GM12801 (cell line): ENCODE measurements around the gene H3-3A.

Experiments
- TF ChIP-seq, protein P1 (sequence below): IDR thresholded peaks from one replicate; pipeline ENCODE4 v1.5.1; 2011; ENCODE audit warnings: control low read depth; ENCODE audit not compliant: insufficient read length; ENCODE audit errors: extremely low read depth

The H3-3A gene

DNA sequence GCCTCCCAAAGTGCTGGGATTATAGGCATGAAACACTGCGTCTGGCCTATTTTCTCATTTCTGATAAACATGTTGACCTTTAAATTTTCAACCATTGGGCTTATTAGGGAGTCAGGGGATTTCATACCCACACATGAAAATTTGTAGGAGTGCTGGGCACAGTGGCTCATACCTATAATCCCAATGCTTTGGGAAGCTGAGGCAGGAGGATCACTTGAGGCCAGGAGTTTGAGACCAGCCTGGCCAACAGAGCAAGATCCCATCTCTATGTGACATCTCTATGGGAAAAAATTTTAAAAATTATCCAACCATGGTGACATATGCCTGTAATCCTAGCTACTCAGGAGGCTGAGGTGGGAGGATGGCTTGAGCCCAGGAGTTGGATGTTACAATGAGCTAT lies 10.5 kb upstream of the H3-3A start:
- TF ChIP-seq, protein P1, sequence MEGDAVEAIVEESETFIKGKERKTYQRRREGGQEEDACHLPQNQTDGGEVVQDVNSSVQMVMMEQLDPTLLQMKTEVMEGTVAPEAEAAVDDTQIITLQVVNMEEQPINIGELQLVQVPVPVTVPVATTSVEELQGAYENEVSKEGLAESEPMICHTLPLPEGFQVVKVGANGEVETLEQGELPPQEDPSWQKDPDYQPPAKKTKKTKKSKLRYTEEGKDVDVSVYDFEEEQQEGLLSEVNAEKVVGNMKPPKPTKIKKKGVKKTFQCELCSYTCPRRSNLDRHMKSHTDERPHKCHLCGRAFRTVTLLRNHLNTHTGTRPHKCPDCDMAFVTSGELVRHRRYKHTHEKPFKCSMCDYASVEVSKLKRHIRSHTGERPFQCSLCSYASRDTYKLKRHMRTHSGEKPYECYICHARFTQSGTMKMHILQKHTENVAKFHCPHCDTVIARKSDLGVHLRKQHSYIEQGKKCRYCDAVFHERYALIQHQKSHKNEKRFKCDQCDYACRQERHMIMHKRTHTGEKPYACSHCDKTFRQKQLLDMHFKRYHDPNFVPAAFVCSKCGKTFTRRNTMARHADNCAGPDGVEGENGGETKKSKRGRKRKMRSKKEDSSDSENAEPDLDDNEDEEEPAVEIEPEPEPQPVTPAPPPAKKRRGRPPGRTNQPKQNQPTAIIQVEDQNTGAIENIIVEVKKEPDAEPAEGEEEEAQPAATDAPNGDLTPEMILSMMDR, result no peak

DNA sequence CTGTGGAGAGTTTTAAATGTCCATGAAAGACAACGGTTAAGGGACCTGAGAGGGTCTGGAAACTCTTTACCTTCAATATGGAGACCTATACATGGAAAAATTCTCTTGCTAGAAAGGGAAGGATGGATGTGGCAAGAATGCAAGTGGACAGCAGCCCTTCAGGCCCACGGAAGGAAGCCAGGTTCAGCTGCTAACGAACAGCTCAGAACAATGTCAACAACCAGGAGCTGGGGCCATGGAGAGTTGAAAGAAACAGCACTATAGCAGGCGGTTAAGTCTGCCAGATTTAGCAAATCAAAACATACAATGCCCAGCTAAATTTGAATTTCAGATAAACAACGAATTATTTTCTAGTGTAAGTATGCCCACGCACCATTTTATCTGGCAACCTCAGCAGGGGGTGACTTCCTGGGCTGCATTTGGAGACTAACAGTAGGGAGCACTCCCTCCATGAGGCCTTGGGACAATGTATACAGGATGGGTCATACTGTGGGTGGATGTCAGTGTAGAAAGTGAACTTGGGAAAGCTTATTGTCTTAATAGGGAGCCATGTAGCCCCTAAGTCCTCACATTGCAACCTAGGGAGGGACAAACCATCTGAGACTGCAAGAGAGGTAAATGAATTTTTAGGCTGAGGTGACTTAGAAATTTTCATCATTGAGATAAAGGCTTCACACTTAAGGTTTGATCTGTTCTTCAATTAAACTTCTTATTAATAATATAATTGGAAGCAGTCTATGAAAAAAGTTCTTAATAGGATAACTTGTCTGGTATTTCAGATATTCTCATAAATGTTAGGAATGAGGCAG lies 7.8 kb upstream of the H3-3A start:
- TF ChIP-seq, protein P1, result no peak

GRCh38 chr1:226059709-226060108 lies 2.8 kb upstream of the H3-3A start:
- TF ChIP-seq, protein P1, result no peak

DNA sequence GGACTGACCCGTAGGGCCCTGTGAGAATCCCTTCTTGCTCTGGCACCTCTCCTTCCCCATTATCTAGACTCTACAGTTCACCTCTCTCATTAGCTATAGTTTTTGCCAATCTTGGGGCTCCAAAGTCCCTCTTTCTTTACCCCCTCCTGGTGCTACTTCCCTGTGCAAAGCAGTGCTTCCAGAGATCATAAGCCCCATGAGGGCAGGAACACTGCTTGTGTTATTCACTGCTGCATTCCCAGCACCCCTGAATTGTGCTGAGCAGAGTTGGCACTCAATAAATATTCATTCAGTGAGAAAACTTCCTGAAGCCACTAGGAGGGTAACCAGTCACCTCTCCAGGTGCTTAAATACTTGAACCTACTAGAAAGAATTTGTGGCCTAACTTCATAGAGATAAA lies 2.1 kb upstream of the H3-3A start:
- TF ChIP-seq, protein P1, result no peak

DNA sequence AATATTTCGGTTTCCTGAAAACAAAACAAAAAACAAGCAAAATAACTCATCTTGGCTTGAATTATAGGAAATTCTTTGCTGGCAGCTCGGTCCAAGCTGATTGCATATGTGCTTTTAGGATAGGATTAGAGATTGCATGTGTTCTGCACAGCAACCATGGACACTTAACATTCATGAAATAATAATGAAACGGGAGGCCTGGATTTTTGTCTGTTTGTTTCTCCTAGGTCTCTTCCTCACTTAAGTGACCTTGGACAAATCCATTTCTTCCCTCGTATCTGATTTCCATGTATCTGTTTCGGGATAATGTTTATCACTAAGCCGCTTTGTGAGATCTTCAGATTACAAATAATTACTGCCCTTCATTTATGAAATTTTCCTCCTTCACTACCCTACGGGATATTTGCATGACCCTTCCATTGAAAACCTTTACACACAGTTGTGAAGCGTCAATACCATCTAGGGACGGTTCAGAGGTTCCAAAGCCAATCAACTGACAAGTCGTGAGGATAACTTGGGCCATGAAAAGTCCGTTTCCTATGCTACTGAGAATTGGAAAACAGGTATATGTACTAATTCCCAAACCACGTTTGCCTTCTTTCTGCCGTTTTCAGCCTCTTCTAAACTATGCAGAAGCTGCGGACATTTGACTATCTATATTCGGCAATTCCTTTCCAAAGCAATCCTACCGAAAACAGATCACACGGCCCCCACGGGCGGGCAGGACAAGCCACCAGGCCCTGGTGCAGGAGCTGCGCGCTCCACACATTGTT lies 1.3 kb upstream of the H3-3A start:
- TF ChIP-seq, protein P1, result no peak

DNA sequence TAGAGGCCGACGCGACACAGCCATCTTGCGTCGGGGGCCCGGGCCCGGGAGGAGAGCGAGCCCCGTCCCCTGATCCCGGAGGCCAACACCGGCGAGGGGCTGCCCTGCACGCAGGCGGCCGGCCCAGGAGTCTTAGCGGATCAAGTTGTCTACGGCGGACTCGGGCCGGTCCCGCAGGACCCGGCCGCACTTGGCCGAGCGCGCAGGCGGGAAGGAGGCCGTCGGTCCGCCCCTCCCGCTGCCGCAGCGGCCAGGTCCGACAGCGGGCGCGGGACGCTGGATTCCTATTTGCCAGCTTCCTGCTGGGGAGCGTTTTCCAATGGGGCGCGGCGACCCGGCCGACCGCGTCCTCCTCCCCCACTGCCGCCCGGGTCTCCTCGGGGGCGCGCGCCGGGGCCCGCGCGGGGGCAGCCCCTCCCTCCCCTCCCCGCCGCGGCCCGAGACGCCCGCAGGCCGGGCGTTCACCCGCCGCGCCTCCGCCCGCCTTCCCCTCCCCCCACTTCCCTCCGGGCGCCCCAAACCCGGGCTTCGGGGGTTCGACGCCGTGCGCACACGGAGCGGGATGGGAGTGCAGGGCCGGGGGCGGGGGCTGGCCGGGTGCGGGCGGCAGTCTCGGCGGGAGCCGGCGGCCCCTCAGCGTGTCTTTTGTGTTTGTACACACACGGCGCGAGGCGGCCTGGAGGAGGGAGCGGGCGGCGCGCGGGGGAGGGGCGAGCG lies 517 bp upstream of the H3-3A start:
- TF ChIP-seq, protein P1, result no peak
